Spleen (tissue), 7 donors: ENCODE results near the gene DNAAF9.

Experiments
- CTCF ChIP-seq, 11 experiments: fragments of 200-600 bp in 7 of 11; fragments of 450-650 bp in 4 of 11; sonication (generic) in 4 of 11; IDR thresholded peaks in 8 of 11; conservative IDR thresholded peaks in 3 of 11; 1 replicate in 7 of 11; 2 replicates in 4 of 11; pipeline versions ENCODE4 v1.4.0 to v1.8.0; 2016 to 2021; ENCODE audit warnings: antibody characterized with exemption in 11 of 11, inconsistent platforms in 4 of 11, mild to moderate bottlenecking in 1 of 11
- POLR2A ChIP-seq, 3 donors: fragments of 450-650 bp; IDR thresholded peaks; one replicate each; pipeline ENCODE4 v1.5.1; 2017; ENCODE audit warnings: antibody characterized with exemption in 3 of 3, mild to moderate bottlenecking in 1 of 3
- POLR2AphosphoS5 ChIP-seq, 3 donors: sonication (generic); formaldehyde crosslinking; IDR thresholded peaks; one replicate each; pipeline ENCODE4 v1.5.1; 2017; ENCODE audit warnings: antibody characterized with exemption in 3 of 3
- donor health status: DM: no; HTN: no; CAD: no; lungs with moderate emphysema.
- donor health status: DM: no; HTN: no; CAD: no.
- donor health status: DM: no; HTN: no; CAD: no.

GRCh38 chr20:3404402-3404801, 3.1 kb downstream of the DNAAF9 start:
- TF ChIP-seq CTCF (IDR thresholded peaks at IDR 0.05 in 8 of 11, conservative IDR thresholded peaks at IDR 0.05 in 3 of 11) (no peak), POLR2A (IDR thresholded peaks at IDR 0.05) (no peak), POLR2AphosphoS5 (IDR thresholded peaks at IDR 0.05) (no peak)
